Smooth muscle cell of the brain vasculature (primary cell): ENCODE data around the gene RBKS.
"Not testable (repeated sequence)": the region's sequence is repeated elsewhere in the genome, so short reads cannot be mapped to it uniquely, and the experiment has no call there.

Experiments
- DNase-seq: peaks from one replicate; pipeline ENCODE4 v3.0.0-alpha.2; 2012; ENCODE audit warnings: low read depth, low spot score

RBKS gene

DNA sequence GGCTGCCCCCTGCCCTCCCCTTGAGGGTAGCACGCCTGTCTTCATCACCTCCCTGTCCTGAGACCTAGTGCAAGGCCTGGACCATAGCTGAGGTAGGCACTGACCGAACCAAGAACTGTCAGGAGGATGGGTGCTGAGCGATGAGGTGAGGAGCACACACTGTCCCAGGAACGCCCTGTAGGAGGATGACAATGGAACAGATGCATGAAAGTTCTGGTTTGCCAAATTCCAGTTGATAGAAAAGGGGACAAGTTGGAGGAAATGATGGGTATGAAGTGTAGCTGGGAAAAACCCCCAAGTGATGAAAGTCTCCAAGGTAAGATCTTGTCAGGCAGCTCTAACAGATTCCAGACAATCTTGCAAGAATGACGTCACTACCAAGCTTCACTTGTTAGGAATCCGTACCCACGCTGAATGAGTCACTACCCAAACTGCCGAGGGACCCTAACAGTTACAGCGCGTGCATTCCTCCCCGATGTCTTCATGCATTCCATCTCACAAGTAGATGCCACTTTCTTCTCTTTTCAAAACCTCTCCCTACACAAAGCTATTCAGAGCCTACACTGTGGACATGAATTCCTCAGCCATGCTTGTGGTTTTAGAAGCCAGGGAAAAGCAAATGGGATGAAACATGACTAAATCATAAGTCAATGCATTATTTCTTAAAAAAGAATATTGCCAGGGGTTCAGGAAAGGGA lies 91.1 kb downstream of the RBKS start:
- peak; percentile 91 for DNase-seq

DNA sequence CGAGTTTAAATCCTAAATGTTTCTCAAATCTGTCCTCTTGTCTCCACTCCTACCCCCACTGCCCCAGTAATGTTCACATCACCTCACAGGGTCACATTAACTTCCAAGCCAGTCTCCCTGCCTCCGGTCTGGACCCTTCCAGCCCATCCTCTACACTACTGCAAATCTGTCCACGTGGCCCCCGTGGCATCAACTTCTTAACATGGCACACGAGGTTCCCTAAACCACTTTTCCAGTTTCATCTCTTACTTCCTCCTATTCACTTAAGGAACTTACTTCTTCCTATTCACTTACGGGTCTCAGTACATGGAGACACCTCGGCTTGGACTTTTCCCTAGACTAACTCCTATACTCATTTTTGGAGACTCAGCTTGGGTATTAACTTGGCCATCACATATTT lies 91.7 kb downstream of the RBKS start:
- no peak for DNase-seq

DNA sequence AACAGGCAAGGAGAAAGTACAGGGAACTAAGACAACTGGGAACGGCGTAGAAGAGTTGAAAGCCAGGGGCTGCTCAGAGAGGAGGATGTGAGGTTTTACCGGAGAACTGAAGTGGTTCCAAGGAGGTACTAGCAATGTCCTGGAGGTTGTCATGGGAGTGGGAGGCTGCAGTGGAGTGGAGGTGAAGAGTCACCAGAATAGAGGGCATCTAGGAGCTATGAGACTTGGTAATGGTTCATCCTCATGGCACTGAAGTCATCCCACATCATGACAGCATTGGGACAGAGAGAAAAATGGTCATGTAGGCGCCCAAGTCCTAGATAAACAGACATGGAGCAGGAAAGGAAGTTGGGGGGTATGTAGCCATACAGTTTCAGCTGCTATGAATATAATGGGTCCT lies 92.3 kb downstream of the RBKS start:
- DNase-seq = no peak

DNA sequence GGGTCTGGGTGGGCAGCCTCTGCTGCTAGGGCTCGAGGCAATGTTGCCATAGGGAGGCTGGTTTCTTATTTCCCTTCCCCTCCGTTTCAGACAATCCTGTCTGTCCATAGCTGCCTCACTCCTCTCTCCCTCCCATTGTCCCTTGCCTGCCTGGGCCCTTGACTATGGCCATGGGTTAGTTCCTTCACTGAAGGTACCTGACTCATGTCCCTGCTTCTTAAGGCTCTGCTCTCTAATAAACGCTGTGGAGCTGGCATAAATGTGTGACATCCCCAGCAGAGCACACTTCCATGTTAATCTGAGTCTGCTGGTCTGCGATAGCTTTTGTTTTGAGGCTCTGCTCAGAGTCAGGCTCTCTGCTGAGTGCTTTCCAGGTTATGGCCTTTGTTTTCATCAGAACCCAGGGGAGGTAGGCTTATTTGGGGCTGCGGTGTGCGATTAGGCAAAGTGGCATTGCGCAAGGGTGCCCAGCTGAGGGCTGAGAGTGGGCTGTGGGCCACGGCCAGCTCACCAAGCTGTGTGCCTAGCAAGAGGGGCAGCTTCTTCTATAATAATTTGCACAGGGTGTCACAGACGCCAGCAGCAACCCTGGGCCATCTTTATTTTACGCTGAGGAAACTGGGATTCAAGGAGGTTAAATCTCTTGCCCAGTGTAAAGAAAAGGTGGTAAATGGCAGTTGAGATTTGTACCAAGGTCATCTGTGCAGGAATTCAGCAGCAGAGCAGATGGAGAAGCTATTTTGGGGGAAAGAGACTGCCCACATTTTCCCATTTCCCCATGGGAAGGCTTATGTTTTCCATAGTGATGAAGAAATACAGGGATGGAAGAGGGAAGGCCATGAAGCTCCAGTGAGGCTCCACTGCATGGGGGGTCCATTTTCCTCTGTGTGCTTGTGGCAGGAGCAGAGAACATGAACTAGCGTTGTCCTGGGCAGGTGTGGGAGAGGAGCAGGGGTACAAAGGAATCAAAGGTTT lies 93.1 kb downstream of the RBKS start:
- no peak for DNase-seq

DNA sequence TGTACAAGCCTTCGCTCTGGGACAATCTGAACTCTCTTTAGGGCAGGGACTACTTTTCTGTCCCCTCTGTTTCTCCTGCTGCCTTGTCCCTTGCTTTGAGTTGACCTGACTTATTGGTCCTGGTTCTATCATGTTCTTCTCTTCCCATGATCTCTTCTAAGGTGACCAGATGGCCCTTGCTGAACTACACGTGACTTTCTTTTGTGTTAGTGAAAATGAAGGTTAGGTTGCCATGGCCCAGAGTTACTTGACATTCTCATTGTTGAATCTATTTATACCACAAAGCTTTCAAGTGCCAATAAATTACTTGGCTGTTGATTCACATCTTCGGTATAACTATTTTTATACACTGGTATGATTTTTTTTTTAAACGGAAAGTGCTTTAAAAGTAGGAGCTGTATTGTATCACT lies 94.3 kb downstream of the RBKS start:
- DNase-seq = no peak

DNA sequence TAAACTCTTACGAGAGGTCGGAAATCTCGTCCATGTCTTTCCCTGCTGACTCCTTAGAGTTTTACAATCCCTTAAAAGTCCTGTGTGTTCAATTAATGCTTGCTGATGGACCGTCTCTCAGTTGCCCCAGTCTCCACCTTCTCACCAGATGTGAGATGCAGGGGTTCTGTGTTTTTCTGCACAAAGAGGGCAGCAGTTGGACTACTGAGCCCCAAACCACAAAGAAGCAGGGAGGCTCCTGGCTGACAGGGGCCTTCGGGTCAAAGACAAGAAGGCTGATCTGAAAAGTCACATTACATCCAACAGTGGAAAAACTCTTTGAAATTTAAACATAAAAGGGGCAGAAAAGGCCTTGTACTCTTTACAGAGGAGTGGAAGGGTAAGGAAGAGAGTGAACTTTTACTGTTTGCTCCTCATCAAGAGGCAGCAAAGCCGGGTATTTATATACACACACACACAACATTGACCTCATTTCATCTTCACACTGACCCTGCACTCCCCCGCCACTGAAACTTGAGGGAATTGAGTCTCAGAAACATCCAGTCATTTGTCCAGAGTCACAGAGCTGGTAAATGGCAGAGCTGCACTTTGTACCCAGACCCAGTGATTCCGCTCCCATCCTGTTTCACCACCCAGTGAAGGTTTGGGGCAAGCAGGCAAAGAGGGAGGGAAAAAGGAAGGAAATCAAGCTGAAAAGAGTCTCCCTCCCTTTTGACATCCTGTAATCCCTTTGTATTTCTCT lies 94.9 kb downstream of the RBKS start:
- no peak for DNase-seq

DNA sequence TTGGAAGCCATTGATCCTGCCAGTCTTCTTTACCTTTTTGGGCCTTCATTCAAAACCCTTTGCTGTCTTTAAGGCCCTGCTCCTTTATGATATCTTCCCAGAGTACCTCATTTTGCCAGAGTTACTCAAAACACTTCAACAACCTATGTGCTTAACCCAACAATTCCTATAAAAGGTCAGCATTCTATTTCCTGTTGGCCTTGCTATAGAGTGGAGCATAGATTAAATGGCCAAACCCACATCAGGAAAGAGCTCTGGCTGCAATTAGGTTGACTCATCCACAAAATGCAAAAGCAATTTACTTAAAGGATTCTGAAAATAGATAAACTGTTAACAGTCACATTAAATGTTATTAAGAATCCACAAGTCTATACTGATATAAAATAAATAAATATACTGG lies 97.4 kb downstream of the RBKS start:
- no peak for DNase-seq

DNA sequence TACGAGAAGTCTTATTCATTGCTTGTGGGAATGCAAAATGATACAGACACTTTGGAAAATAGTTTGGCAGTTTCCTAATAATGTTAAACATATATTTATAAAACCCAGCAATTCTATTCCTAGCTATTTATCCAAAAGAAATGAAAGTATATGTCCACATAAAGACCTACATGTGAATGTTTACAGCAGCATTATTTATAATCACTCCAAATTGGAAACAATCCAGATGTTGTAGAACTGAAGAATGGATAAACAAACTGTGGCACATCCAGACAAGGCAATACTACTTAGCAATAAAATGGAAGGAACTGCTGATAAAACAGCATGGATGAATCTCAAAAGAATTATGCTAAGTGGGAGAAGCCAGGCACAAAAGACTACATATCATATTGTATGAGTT lies 99.4 kb downstream of the RBKS start:
- DNase-seq = no peak

DNA sequence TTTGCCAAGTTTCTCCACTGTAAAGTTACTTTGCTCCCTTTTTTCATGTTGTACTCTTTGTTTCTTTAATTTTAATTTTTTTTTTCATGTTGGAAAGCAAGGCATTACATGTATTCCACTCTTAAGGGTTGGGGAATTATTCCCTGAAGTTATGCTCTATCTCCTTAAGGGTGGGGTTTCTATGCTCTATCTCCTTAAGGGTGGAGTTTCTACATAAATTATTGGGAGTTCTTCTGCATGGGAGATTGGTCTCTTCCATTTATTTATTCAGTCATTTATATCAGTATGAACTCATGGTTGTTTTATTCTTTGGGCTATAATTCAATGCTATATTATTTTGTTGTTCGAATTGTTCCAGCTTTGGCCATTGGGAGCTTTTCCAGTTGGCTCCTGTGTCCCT lies 107.5 kb downstream of the RBKS start:
- no peak for DNase-seq

DNA sequence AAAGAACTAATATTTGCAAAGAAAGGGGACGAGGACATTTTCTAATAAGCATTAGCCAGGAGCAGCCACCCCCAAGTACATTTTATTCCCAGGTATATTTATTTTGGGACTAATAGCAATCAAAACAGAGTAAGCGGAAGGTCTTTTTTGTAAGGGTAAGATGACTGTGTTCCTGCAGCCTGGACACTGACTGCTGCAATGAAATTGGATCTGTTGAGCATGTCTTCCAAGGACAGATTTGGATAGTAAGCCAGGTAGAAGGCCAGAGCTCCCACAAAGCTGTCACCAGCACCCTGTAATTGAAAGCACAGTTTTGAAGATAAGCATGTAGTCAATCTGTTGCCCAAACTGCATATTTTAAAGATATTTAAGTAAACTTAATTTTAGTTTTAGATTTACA lies 108.7 kb downstream of the RBKS start:
- DNase-seq = no peak

DNA sequence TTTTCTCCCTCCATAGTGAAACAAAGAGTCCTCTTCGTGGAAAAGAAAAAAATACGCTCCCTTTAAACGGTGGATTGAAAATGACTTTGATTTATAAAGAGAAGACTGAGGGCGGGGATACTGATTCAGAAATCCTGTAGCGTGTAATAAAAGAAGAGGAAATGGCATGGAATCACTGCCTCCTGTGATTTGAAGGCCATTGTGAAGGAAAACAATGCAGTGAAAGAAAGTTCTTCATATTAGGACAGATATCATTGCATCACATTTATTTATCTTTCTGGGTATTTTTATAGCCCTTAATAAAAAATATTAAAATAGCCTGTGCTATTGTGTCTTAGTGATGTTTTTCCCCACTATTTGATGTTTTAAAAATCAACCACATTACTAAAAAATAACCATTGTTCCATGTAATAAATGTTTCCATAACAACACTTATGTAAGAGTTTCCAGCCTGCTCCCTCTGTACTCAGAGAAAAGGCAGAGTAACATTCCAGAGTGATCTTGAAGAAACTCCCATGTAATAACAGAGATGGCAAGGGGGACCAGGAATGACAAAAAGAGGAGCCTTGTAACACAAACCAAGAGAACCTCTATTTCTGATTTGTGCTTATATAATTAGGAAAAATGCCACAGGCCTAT lies 110.7 kb downstream of the RBKS start:
- DNase-seq = no peak

DNA sequence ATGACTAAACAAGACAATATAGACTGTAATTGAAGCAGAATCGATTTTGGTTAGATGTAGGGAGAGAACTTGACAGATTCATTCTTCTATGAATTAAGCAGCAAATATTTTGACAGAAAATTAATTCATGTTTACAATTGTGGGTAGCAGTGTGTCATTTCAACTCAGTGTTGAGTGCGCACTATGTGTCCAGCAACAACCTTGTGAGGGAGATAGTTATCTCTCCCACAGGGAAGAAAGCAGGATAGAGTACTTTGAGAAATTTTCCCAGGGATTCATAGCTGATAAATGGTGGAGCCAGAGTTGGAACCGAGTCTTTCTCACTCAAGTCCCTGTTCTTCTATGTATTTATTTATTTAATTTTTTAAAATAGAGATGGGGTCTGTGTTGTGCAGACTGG lies 113.5 kb downstream of the RBKS start:
- no peak for DNase-seq

DNA sequence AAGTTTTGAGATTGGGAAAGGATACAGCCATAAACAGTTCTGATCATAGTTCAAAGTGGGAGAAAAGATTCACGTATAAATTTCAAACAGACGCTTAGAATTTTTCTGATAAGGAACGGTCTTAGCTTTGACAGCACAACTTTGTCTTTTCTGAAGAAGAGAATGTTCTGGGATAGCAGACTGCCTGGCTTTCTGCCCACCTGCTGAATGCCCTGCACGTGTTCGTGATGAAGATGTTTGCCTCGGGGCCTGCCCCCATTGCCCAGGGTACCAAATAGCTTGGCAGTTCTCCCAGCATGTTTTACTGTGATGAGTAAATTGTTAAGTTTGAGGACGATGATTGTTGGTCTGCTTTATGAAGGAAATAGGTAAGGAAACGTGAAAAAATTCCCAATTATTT lies 114.1 kb downstream of the RBKS start:
- DNase-seq = no peak

DNA sequence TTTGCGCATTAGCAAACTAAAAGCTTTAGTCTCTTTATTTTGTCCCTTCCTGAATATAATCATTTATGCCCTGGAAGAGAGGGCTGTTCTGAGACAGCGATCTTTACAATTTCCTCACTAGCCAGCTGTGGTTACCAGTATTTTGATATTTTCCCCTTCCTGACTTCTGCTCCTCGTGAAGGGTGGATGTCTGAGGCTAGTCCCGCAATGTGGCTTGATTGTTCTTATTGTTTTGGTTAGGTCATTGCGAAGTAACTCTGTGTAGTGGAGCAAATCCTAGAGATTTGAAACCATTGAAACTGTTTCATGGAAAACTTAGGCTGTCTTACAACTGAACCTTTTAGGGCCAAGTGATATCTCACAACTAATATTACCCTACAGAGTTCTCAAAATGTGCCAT lies 116.2 kb downstream of the RBKS start:
- no peak for DNase-seq

DNA sequence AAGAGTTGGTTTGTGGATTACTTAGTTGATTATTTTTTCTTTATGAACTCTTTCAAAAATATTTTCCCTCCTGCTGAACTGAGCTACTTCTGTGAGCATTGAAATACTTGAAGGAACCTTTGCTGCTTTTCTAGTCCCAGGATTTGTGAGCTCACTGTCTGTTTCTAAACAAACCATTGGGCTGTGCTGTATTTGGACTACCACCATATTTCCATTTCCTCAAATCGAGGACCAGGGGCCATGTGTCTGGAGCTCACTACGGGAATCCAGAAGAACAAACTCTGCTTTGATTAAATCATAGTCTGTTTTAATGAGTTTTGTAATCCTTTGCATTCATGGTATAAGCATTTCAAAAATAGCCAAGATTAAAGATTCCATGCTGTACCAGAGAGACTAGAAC lies 117.4 kb downstream of the RBKS start:
- DNase-seq = no peak

DNA sequence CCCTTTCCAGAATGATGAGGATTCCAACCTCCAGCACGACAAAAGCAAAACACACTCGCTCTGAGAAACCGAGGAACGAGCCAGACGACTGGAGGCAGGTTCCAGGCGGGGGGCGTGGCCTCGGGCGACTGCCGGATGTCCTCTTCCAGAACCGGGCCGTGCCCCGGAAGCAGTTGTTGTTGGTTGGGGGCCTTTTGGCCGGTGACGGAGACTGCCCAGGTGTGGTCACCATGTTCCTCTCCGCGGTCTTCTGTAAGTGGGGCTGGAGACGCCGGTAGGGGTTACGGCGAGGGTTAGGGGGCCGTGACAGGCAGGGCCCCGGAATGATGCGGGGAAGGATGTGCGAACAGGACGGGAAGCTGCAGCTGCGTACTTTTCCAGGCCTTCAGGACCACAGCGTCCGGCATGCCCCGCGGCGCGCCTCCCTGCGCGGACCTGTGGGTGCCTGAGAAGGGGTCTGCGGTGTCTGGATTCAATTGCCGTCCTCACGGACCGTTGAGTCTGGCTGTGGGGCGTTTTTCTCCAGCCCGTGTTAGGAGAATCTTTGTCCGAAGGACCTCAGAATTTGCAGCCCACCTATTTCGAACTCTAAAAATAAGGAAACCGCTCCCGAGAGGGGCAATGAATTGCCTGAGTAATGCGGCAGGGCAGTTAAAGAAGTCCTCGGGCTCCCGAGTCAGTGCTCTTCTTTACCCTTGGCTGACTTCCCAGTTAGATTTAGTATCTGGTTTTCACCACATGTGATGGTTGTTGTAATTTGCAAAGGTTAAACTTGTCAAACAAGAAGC lies 118.4 kb downstream of the RBKS start, which contains the start of gene MRPL33:
Gene MRPL33, plus strand, starts transcription at position 172 of the 788 bp plus-strand sequence. Its CDS starts 59 bp downstream, at position 231.
- DNase-seq = peak; percentile 69

DNA sequence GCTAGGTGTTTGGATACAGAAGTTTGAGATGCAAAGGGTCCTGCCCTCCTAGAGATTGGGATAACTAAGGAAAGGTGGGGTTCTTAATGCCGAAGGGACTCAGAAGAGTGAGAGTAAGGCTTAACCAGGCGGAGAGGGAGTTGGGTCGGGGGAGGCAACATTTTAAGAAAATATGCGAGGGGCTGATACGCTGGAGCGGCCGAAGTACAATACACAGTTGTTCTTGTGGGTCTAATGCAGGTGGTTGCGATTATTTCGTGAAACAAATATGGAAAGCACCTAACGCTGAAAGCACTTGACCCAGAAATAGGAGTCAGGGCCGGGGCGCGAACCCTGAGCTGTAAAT lies 119.0 kb downstream of the RBKS start:
- no peak for DNase-seq

DNA sequence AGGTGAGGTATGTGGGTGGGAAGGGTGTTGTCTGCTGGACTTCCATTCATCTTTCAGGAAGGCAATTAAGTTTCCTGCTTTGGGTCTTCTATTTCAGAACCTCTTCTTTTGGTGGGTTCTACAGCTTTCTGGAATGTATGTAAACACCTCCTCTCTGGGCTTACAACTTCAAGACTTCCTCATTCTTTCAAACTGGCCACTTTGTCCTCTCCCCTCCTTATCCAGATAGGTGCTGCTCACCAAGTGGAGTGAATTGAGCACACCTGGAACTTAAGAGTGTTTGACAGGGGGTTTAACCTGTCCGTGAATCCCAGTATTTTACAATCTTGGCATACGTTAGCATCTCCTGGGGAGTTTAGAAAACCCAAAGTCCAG lies 123.9 kb downstream of the RBKS start:
- no peak for DNase-seq

DNA sequence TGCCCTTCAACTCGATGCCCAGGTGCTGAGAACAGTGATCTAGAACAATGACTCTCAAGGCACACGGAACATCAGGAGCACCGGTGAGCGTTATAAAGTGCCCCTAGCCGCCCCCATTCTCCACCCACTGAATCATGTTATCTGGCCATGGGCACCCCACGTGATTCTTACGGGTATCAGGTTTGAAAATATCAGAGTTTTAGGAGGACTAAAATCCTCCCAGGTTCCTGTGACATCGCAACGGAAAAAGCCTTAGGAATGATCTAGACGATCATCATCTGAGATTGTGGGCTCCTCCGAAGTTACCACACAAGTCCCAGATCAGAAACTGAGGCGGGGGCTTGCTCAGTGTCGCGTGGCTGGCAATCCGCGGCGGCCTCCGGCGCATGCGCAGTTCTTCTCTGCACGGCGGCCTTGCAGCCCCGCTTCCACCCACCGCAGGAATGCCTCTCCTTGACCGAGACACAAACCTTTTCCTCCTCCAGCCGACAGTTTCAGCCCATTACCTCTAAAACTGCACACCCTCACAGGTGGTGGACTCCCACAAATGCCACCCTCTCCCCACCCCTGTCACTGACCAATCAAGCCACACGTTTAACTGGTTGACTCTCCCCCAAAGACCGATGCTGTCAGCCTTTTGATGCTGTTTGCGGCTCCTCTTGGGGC lies 124.4 kb downstream of the RBKS start:
- DNase-seq = no peak

DNA sequence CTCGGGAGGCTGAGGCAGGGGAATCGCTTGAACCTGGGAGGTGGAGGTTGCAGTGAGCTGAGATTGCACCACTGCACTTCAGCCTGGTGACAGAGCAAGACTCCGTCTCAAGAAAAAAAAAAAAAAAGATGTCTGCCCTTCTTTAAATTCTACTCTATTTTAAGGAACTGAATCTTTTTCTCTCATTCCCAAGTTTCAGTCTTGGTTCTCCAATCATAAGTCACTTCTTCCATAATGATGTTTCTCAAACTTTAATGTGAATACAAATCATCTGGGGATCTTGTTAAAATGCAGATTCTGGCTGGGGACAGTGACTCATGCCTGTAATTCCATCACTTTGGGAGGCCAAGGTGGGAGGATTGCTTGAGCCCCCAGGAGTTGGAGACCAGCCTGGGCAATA lies 125.7 kb downstream of the RBKS start:
- DNase-seq = not testable (repeated sequence)

DNA sequence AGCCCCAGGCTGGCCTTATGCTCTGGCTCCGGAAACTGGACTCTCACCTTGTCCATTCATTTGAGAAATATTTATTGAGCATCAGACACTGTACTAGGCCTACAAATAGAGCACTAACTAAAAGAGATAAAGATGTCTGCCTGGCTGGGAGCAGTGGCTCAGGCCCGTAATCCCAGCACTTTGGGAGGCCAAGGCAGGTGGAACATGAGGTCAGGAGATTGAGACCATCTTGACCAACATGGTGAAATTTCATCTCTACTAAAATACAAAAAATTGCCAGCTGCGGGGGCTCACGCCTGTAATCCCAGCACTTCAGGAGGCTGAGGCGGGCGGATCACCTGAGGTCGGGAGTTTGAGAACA lies 126.3 kb downstream of the RBKS start:
- no peak for DNase-seq
